ENCODE data around the gene SIX1.

DNA sequence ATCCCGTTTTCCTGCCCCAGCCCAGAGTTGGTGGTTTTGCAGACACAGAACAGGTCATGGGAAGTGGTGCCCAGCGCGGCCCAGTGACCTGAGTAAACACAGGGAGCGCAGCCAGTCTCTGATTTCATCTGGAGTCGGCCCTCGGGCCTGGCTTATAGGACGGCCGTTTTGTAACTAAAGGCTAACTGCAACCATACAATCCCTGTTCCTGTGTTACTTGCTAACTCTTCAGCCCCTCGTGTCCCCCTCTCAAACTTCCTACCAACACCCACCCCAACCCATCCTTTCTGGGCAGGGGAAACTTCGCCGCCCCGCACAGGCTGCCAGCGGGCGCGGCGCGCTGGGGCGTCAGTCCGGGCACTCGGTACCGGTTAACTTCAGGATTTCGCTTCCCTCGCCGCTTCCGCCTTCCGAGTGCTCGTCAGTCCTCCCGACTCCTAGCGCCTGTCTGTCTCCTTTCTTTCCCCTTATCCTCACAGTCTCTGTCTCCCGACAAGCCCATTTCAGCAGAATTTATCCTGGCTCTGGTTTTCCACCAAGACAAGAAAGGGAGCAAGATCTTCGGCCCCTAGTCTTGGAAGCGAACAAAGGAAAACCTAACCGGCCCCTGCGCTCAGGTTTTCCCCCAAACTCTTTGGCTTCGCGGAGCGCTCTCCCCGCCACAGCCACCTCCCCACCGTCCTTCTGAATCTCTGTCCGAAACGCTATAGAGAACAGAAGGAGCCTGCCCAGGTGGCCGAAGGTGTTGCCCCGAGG lies 2.0 kb downstream of the SIX1 start:
- TF ChIP-seq POLR2A (IDR thresholded peaks at IDR 0.05) (no peak), POLR2AphosphoS5 (IDR thresholded peaks at IDR 0.05) (no peak)
- TF ChIP-seq, protein P1, sequence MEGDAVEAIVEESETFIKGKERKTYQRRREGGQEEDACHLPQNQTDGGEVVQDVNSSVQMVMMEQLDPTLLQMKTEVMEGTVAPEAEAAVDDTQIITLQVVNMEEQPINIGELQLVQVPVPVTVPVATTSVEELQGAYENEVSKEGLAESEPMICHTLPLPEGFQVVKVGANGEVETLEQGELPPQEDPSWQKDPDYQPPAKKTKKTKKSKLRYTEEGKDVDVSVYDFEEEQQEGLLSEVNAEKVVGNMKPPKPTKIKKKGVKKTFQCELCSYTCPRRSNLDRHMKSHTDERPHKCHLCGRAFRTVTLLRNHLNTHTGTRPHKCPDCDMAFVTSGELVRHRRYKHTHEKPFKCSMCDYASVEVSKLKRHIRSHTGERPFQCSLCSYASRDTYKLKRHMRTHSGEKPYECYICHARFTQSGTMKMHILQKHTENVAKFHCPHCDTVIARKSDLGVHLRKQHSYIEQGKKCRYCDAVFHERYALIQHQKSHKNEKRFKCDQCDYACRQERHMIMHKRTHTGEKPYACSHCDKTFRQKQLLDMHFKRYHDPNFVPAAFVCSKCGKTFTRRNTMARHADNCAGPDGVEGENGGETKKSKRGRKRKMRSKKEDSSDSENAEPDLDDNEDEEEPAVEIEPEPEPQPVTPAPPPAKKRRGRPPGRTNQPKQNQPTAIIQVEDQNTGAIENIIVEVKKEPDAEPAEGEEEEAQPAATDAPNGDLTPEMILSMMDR (IDR thresholded peaks at IDR 0.05): no peak
